K562 (cell line): ENCODE results near the gene ATP2B1. TPM values are rescaled to one million over a fixed set of nuclear protein-coding genes. Genes with fewer than 3 reads are reported as not detected.

Experiments
- BRD9 ChIP-seq: fragments of 450-650 bp; IDR thresholded peaks from 2 replicates; pipeline ENCODE4 v1.6.1; 2018; ENCODE audit warnings: low read depth; ENCODE audit not compliant: partially characterized antibody
- CBX8 ChIP-seq: fragments of 200-600 bp; sonication (generic); IDR thresholded peaks from 2 replicates; pipeline ENCODE4 v1.6.1; 2012; ENCODE audit warnings: borderline replicate concordance, mixed run types, low read depth, mild to moderate bottlenecking, moderate library complexity, mixed read lengths, low read length, control low read depth, inconsistent platforms; ENCODE audit not compliant: poor library complexity, severe bottlenecking; ENCODE audit errors: extremely low read depth
- GTF2A2 ChIP-seq: IDR thresholded peaks from 2 replicates; pipeline ENCODE4 v1.6.1; 2016; ENCODE audit warnings: mild to moderate bottlenecking, missing genetic modification characterization, missing compliant biosample characterization
- IRF2 ChIP-seq: sonication (generic); formaldehyde crosslinking; IDR thresholded peaks from 2 replicates; pipeline ENCODE4 v1.8.1; 2022; ENCODE audit warnings: mild to moderate bottlenecking, missing genetic modification reagents
- JUNB ChIP-seq: fragments of 450-650 bp; formaldehyde crosslinking; conservative IDR thresholded peaks from 2 replicates; pipeline ENCODE4 v1.4.0; 2020; ENCODE audit warnings: mild to moderate bottlenecking
- LCOR ChIP-seq: sonication (generic); formaldehyde crosslinking; IDR thresholded peaks from 2 replicates; pipeline ENCODE4 v1.8.0; 2022; ENCODE audit warnings: mild to moderate bottlenecking, missing genetic modification reagents
- MCM5 ChIP-seq: fragments of 450-650 bp; IDR thresholded peaks from 2 replicates; pipeline ENCODE4 v1.6.1; 2016; ENCODE audit warnings: low read depth
- NCOA6 ChIP-seq: fragments of 450-650 bp; IDR thresholded peaks from 2 replicates; pipeline ENCODE4 v1.6.1; 2017; ENCODE audit warnings: mild to moderate bottlenecking
- NRF1 ChIP-seq, 2 experiments: fragments of 450-650 bp; IDR thresholded peaks in 1 of 2; conservative IDR thresholded peaks in 1 of 2; 2 replicates each; pipeline ENCODE4 v1.6.1; 2014; ENCODE audit warnings: mild to moderate bottlenecking in 2 of 2
- POLR2AphosphoS2 ChIP-seq: IDR thresholded peaks from 2 replicates; pipeline ENCODE4 v1.6.1; 2012; ENCODE audit warnings: low read length, improper control_type of control experiment
- SREBF1 ChIP-seq: fragments of 150-350 bp; IDR thresholded peaks from 2 replicates; pipeline ENCODE4 v1.6.1; 2014; ENCODE audit warnings: antibody characterized with exemption, low read depth, low read length, borderline replicate concordance
- TAL1 ChIP-seq: fragments of 450-650 bp; IDR thresholded peaks from 2 replicates; pipeline ENCODE4 v1.6.1; 2016; ENCODE audit warnings: mild to moderate bottlenecking
- TCF7L2 ChIP-seq: fragments of 150-350 bp; IDR thresholded peaks from 2 replicates; pipeline ENCODE4 v1.6.1; 2016; ENCODE audit warnings: low read depth, mild to moderate bottlenecking, low read length, moderate library complexity
- TRIM24 ChIP-seq, 2 experiments: fragments of 450-650 bp; IDR thresholded peaks; 2 replicates each; pipeline ENCODE4 v1.6.1; 2016
- ZKSCAN1 ChIP-seq: fragments of 150-350 bp; IDR thresholded peaks from 2 replicates; pipeline ENCODE4 v1.6.1; 2016; ENCODE audit warnings: low read depth, low read length
- ZNF212 ChIP-seq: fragments of 450-650 bp; formaldehyde crosslinking; IDR thresholded peaks from 2 replicates; pipeline ENCODE4 v1.4.0; 2020; ENCODE audit warnings: mild to moderate bottlenecking
- ZNF586 ChIP-seq: fragments of 450-650 bp; formaldehyde crosslinking; conservative IDR thresholded peaks from 2 replicates; pipeline ENCODE4 v1.4.0; 2020; ENCODE audit warnings: mild to moderate bottlenecking, moderate library complexity
- polyA plus RNA-seq, 8 experiments: library from polyadenylated mRNA; depleted of rRNA in 4 of 8; stranded (reverse) in 5 of 8; unstranded in 3 of 8; fragments of >200 nt; fragmentation: Nextera tagmentation in 2 of 8; fragmentation: Illumina TruSeq in 1 of 8; extraction: Ambion mirVana in 2 of 8; extraction: Trizol in 1 of 8; gene quantifications; 2 replicates each; pipeline versions ENCODE4 v1.2.1 to v1.2.3, GENCODE V29; 2011 to 2014; ENCODE audit warnings: inconsistent platforms in 1 of 8, missing spikeins in 1 of 8
- total RNA-seq, 7 experiments: library from RNA; depleted of rRNA in 6 of 7; stranded (reverse); fragments of >200 nt in 6 of 7; fragmentation: Illumina TruSeq in 2 of 7; extraction: Trizol in 2 of 7; gene quantifications; 2 replicates each; pipeline versions ENCODE4 v1.2.1 to v1.2.3, GENCODE V29; 2011 to 2021; ENCODE audit warnings: low replicate concordance in 1 of 7
- TF ChIP-seq, protein P1 (sequence below): fragments of 200-800 bp; sonication (Bioruptor generic); IDR thresholded peaks from 2 replicates; pipeline ENCODE4 v1.6.1; 2017; ENCODE audit warnings: missing genetic modification characterization, missing compliant biosample characterization
- TF ChIP-seq, protein P2 (sequence below): fragments of 250-450 bp; sonication (Bioruptor Pico); IDR thresholded peaks from 2 replicates; pipeline ENCODE4 v1.8.0; 2021; ENCODE audit warnings: moderate library complexity, mild to moderate bottlenecking, inconsistent platforms
- TF ChIP-seq, protein P3 (sequence below): fragments of 250-450 bp; sonication (Bioruptor Pico); IDR thresholded peaks from 2 replicates; pipeline ENCODE4 v1.5.0; 2021
- TF ChIP-seq, protein P4 (sequence below): sonication (generic); formaldehyde crosslinking; IDR thresholded peaks from 2 replicates; pipeline ENCODE4 v1.8.0; 2023; ENCODE audit warnings: mild to moderate bottlenecking, missing genetic modification reagents
- TF ChIP-seq, protein P5 (sequence below): fragments of 250-450 bp; sonication (Bioruptor Pico); IDR thresholded peaks from 2 replicates; pipeline ENCODE4 v1.5.1; 2021; ENCODE audit warnings: mild to moderate bottlenecking

Gene ATP2B1
- total and polyA plus RNA-seq, 9 of the 15 experiments (the other 6 are each of a cell fraction or from before 2014, with no cell fraction given), result 8.6 to 39.0 (median 27.8) TPM

DNA sequence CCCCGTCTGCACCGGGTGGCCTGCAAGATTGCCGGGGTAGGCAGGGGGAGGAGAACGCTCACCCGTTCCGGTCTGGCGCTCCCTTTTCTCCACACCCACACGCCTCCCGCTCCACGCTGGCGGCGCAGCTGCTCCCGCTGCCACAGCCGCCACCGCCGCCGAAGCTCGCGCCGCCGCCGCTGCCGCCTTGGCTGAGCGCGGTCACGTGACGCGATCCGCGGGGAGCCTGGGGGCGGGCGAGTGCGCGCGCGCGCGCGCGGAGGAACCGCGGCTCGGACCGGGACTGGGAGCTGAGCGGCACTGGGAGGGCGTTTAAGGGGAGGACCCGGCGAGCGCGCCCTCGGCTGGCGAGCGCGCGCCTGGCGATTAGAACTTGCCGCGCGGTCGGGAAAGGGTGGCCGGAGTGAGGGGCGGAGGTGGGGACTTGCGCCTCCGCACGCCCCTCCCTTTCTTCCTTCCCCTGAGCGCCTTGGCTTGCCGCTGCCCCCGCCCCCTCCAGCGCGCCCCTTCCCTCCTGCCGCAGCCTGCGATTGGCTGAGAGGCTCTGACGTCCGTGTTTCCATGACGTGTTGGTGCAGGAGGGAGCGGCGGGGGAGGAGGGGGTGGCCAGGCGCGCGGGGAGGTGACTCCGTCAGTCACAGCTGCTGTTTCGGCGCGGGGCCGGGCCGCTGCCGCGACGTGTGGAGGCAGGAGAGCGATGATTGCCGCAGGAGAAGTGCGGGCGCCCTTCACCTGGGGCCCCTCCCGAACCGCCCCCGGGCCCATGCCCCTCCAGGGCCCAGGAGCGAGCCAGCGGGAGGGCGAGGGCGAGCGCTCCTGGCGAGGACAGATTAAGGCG, 738 bp upstream of the ATP2B1 start (continued):
- TF ChIP-seq, protein P1, sequence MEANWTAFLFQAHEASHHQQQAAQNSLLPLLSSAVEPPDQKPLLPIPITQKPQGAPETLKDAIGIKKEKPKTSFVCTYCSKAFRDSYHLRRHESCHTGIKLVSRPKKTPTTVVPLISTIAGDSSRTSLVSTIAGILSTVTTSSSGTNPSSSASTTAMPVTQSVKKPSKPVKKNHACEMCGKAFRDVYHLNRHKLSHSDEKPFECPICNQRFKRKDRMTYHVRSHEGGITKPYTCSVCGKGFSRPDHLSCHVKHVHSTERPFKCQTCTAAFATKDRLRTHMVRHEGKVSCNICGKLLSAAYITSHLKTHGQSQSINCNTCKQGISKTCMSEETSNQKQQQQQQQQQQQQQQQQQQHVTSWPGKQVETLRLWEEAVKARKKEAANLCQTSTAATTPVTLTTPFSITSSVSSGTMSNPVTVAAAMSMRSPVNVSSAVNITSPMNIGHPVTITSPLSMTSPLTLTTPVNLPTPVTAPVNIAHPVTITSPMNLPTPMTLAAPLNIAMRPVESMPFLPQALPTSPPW (CRISPR knock-in tag), result peak; percentile 99
- TF ChIP-seq, protein P2, sequence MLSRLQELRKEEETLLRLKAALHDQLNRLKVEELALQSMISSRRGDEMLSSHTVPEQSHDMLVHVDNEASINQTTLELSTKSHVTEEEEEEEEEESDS, result no peak
- TF ChIP-seq TRIM24 (IDR thresholded peaks at IDR 0.05) (0 out of 4 replicates have a peak, but pooled peaks of 1 of the 2 experiments have one; percentile 18), IRF2 (no peak), TAL1 (no peak), JUNB (no peak), TCF7L2 (no peak), SREBF1 (no peak), LCOR (CRISPR knock-in tag) (peak; percentile 75; the same call in 1 of the 2 replicates), ZKSCAN1 (no peak), BRD9 (no peak), CBX8 (no peak), NCOA6 (no peak; the same call in 1 of the 2 replicates), NRF1 (conservative IDR thresholded peaks at IDR 0.05 in 1 of 2, IDR thresholded peaks at IDR 0.05 in 1 of 2) (peak; percentile 91 to 93), GTF2A2 (no peak), ZNF586 (CRISPR knock-in tag) (no peak), POLR2AphosphoS2 (no peak), MCM5 (no peak), ZNF212 (no peak)
- TF ChIP-seq, protein P3, sequence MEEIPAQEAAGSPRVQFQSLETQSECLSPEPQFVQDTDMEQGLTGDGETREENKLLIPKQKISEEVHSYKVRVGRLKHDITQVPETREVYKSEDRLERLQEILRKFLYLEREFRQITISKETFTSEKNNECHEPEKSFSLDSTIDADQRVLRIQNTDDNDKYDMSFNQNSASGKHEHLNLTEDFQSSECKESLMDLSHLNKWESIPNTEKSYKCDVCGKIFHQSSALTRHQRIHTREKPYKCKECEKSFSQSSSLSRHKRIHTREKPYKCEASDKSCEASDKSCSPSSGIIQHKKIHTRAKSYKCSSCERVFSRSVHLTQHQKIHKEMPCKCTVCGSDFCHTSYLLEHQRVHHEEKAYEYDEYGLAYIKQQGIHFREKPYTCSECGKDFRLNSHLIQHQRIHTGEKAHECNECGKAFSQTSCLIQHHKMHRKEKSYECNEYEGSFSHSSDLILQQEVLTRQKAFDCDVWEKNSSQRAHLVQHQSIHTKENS (CRISPR knock-in tag), result no peak
- TF ChIP-seq, protein P4, sequence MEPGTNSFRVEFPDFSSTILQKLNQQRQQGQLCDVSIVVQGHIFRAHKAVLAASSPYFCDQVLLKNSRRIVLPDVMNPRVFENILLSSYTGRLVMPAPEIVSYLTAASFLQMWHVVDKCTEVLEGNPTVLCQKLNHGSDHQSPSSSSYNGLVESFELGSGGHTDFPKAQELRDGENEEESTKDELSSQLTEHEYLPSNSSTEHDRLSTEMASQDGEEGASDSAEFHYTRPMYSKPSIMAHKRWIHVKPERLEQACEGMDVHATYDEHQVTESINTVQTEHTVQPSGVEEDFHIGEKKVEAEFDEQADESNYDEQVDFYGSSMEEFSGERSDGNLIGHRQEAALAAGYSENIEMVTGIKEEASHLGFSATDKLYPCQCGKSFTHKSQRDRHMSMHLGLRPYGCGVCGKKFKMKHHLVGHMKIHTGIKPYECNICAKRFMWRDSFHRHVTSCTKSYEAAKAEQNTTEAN, result no peak
- TF ChIP-seq, protein P5, sequence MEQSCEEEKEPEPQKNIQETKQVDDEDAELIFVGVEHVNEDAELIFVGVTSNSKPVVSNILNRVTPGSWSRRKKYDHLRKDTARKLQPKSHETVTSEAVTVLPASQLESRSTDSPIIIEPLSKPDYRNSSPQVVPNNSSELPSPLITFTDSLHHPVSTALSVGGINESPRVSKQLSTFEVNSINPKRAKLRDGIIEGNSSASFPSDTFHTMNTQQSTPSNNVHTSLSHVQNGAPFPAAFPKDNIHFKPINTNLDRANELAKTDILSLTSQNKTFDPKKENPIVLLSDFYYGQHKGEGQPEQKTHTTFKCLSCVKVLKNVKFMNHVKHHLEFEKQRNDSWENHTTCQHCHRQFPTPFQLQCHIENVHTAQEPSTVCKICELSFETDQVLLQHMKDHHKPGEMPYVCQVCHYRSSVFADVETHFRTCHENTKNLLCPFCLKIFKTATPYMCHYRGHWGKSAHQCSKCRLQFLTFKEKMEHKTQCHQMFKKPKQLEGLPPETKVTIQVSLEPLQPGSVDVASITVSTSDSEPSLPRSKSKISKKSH (CRISPR knock-in tag), result no peak
